ENCODE results near the gene MBP.
"Not testable (repeated sequence)": the region's sequence is repeated elsewhere in the genome, so short reads cannot be mapped to it uniquely, and the experiment has no call there.

Gene MBP

GRCh38 chr18:76997951-76998808 is 134.4 kb downstream of the MBP start:
- DNase-seq: no peak

- no peak for DNase-seq
Observed at GRCh38 chr18:76996429-76996828, 136.2 kb downstream of the MBP start.

GRCh38 chr18:76995896-76996295 is 136.7 kb downstream of the MBP start:
- DNase-seq: no peak

GRCh38 chr18:76994086-76994654 is 138.4 kb downstream of the MBP start:
- no peak for DNase-seq

- no peak for DNase-seq
Observed at GRCh38 chr18:76993573-76993972, 139.0 kb downstream of the MBP start.

GRCh38 chr18:76993085-76993382 is 139.5 kb downstream of the MBP start:
- no peak for DNase-seq

GRCh38 chr18:76992226-76993084 is 140.1 kb downstream of the MBP start:
- DNase-seq: no peak

GRCh38 chr18:76991021-76991688 is 141.4 kb downstream of the MBP start:
- no peak for DNase-seq

GRCh38 chr18:76990343-76991020 is 142.1 kb downstream of the MBP start:
- not testable (repeated sequence) for DNase-seq

GRCh38 chr18:76989647-76990190 is 142.9 kb downstream of the MBP start:
- no peak for DNase-seq

GRCh38 chr18:76988827-76989646 is 143.5 kb downstream of the MBP start:
- DNase-seq: no peak

- no peak for DNase-seq
Observed at GRCh38 chr18:76988031-76988826, 144.4 kb downstream of the MBP start.

- no peak for DNase-seq
Observed at GRCh38 chr18:76986406-76986805, 146.2 kb downstream of the MBP start.

- no peak for DNase-seq
Observed at GRCh38 chr18:76985951-76986236, 146.7 kb downstream of the MBP start.

- no peak for DNase-seq
Observed at GRCh38 chr18:76985156-76985950, 147.2 kb downstream of the MBP start.

- DNase-seq: no peak
Observed at GRCh38 chr18:76984193-76985155, 148.1 kb downstream of the MBP start.

- no peak for DNase-seq
Observed at GRCh38 chr18:76983613-76984051, 149.0 kb downstream of the MBP start.

- peak; percentile 82 for DNase-seq
Observed at GRCh38 chr18:76982841-76983583, 149.6 kb downstream of the MBP start.
